ENCODE data around the gene LIAS. TPM values are rescaled to one million over a fixed set of nuclear protein-coding genes. Genes with fewer than 3 reads are reported as not detected.

LIAS gene
- polyA plus RNA-seq, 1 donor (not counting 4 experiments of a cell fraction or from before 2014, with no cell fraction given) = 20.6 TPM

- no peak for FAIRE-seq
- Histone ChIP-seq H3K27me3 (ENCODE audit: control insufficient read depth, extremely low read depth, insufficient read depth, low read length) (no peaks in the 10 kb centered on the region), H3K79me2 (ENCODE audit: control insufficient read depth, insufficient read depth, low read length) (peaks cover 2% of the 10 kb centered on the region), H4K20me1 (ENCODE audit: control insufficient read depth, extremely low read depth, insufficient read depth, low read length) (no peaks in the 10 kb centered on the region), H3K4me2 (ENCODE audit: control insufficient read depth, extremely low read depth, insufficient read depth, low read depth, low read length) (no peak overlapping the region), H3K27ac (ENCODE audit: control insufficient read depth, insufficient read depth, low read length) (no peak overlapping the region), H3K4me3 (ENCODE audit: control insufficient read depth in 2 of 3, extremely low read depth in 1 of 3, insufficient read depth in 2 of 3, low read depth in 1 of 3, low read length in 3 of 3) (no peak overlapping the region), H3K9ac (ENCODE audit: control insufficient read depth, extremely low read depth, insufficient read depth, low read length) (no peak overlapping the region), H3K9me1 (ENCODE audit: control insufficient read depth, extremely low read depth, insufficient read depth, low read length) (no peaks in the 10 kb centered on the region), H3K36me3 (ENCODE audit: control insufficient read depth in 2 of 2, extremely low read depth in 1 of 2, insufficient read depth in 2 of 2, low read length in 2 of 2) (peaks cover 4 to 10% of the 10 kb centered on the region in 2 experiments), H3K4me1 (ENCODE audit: control insufficient read depth, extremely low read depth, insufficient read depth, low read length) (no peaks in the 10 kb centered on the region), H3K9me3 (ENCODE audit: control insufficient read depth, low read depth, low read length) (no peaks in the 10 kb centered on the region), H2AFZ (ENCODE audit: control insufficient read depth, low read length) (no peak overlapping the region)
- TF ChIP-seq CTCF (optimal IDR thresholded peaks at IDR 0.05 in 1 of 3, IDR thresholded peaks at IDR 0.05 in 1 of 3, conservative IDR thresholded peaks at IDR 0.05 in 1 of 3; ENCODE audit: extremely low read depth in 1 of 3, insufficient read depth in 2 of 3, low read length in 3 of 3) = no peak
- TF ChIP-seq EZH2 (IDR thresholded peaks at IDR 0.05; ENCODE audit: low read length) = no peak
- dilution Hi-C loops (cut with MboI; ENCODE audit: extremely low pct_ligation_motif_present, low sequenced_read_pairs) = no loop called here
- DNase-seq (ENCODE audit: low read depth, low spot score) = no peak
These were observed 57.6 kb downstream of the LIAS start for GRCh38 chr4:39516407-39516966.

DNA sequence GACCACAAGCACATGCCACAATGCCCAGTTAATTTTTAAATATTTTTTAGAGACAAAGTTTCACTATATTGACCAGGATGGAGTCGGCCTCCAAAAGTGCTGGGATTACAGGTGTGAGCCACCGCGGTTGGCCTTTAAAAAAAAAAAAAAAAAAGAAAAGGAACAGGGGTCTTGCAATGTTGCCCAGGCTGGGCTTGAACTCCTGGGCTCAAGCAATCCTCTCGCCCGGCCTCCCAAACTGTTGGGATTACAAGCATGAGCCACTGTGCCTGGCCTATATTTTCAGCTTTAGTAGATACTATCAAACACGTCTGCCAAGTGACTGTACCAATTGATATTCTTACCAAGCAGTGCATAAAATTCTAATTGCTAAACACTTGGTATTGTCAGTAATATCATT, 59.6 kb downstream of the LIAS start:
- TF ChIP-seq CTCF (optimal IDR thresholded peaks at IDR 0.05 in 1 of 3, IDR thresholded peaks at IDR 0.05 in 1 of 3, conservative IDR thresholded peaks at IDR 0.05 in 1 of 3; ENCODE audit: extremely low read depth in 1 of 3, insufficient read depth in 2 of 3, low read length in 3 of 3) = no peak
- TF ChIP-seq EZH2 (IDR thresholded peaks at IDR 0.05; ENCODE audit: low read length) = no peak
- Histone ChIP-seq H2AFZ (ENCODE audit: control insufficient read depth, low read length) (no peak overlapping the region), H3K79me2 (ENCODE audit: control insufficient read depth, insufficient read depth, low read length) (peaks cover 14% of the 10 kb centered on the region), H3K36me3 (ENCODE audit: control insufficient read depth in 2 of 2, extremely low read depth in 1 of 2, insufficient read depth in 2 of 2, low read length in 2 of 2) (peaks cover 4 to 10% of the 10 kb centered on the region in 2 experiments), H3K9ac (ENCODE audit: control insufficient read depth, extremely low read depth, insufficient read depth, low read length) (no peak overlapping the region), H3K4me3 (ENCODE audit: control insufficient read depth in 2 of 3, extremely low read depth in 1 of 3, insufficient read depth in 2 of 3, low read depth in 1 of 3, low read length in 3 of 3) (no peak overlapping the region), H4K20me1 (ENCODE audit: control insufficient read depth, extremely low read depth, insufficient read depth, low read length) (no peaks in the 10 kb centered on the region), H3K4me1 (ENCODE audit: control insufficient read depth, extremely low read depth, insufficient read depth, low read length) (no peaks in the 10 kb centered on the region), H3K4me2 (ENCODE audit: control insufficient read depth, extremely low read depth, insufficient read depth, low read depth, low read length) (no peak overlapping the region), H3K9me1 (ENCODE audit: control insufficient read depth, extremely low read depth, insufficient read depth, low read length) (no peaks in the 10 kb centered on the region), H3K9me3 (ENCODE audit: control insufficient read depth, low read depth, low read length) (no peaks in the 10 kb centered on the region), H3K27me3 (ENCODE audit: control insufficient read depth, extremely low read depth, insufficient read depth, low read length) (no peaks in the 10 kb centered on the region), H3K27ac (ENCODE audit: control insufficient read depth, insufficient read depth, low read length) (no peak overlapping the region)
- dilution Hi-C loops (cut with MboI; ENCODE audit: extremely low pct_ligation_motif_present, low sequenced_read_pairs) = no loop called here
- FAIRE-seq = no peak
- DNase-seq (ENCODE audit: low read depth, low spot score) = no peak
